ENCODE measurements around the gene ADAMTS9.
A peak's percentile ranks its signal among the peaks of the same experiment; 100 is the strongest.

Gene ADAMTS9

GRCh38 chr3:64627471-64628321, 60.1 kb downstream of the ADAMTS9 start:
- no peak for TF ChIP-seq GATA2 (IDR thresholded peaks at IDR 0.05; ENCODE audit: low read depth, low read length)
- no peak for TF ChIP-seq GATA3 (IDR thresholded peaks at IDR 0.05; ENCODE audit: low read depth, low read length)

GRCh38 chr3:64627042-64627441, 60.8 kb downstream of the ADAMTS9 start:
- TF ChIP-seq GATA3 (IDR thresholded peaks at IDR 0.05; ENCODE audit: low read depth, low read length), result no peak
- no peak for TF ChIP-seq GATA2 (IDR thresholded peaks at IDR 0.05; ENCODE audit: low read depth, low read length)

GRCh38 chr3:64625381-64625780, 62.4 kb downstream of the ADAMTS9 start:
- TF ChIP-seq GATA3 (IDR thresholded peaks at IDR 0.05; ENCODE audit: low read depth, low read length) (no peak), GATA2 (IDR thresholded peaks at IDR 0.05; ENCODE audit: low read depth, low read length) (no peak)

DNA sequence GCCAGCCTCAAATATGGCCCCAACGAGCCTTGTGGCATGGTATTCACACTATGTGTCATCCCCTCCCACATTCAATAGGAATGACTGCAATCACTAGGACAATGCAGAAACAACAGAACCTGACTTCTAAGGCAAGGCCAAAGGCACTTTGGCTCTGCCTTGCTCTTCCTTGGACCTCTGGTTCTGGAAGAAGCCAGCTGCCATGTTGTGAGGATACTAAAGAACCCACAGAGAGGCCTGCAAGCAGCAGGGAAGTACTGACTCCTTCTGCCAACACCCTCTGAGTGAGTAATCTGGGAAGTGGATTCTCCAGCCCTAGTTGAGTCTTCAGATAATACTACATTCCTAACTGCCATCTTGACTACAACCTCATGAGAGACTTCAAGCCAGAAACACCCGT, 64.7 kb downstream of the ADAMTS9 start:
- no peak for TF ChIP-seq GATA2 (IDR thresholded peaks at IDR 0.05; ENCODE audit: low read depth, low read length)
- no peak for TF ChIP-seq GATA3 (IDR thresholded peaks at IDR 0.05; ENCODE audit: low read depth, low read length)

DNA sequence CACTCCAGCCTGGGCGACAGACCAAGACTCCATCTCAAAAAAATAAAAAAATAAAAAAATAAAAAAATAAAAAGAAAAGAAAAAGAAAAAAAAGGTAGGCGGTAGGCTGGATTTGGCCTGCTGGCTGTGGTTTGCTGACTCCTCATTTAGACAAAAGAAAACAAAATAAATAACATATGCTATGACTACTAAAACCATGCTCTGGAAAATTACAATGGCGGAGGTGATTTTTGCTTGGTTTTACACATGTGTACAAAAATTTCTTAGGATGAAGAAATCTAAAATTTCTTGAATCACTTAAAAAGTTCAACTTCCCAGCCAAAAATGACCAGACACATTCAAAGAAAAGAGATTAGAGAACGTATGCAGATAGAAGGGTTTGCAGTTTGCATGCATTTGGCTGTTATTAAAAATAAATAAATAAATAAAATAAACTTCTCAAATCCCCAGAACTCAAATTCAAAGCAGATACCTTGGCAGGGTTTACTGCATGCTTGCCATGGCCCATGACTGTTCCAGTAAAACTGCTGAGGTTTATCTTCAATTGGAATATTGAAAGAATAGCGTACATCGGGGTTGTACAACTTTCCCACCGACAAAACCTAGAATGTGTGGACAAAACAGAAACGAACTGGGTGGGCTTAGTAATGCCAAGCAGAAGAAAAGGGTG, 65.9 kb downstream of the ADAMTS9 start:
- TF ChIP-seq GATA3 (IDR thresholded peaks at IDR 0.05; ENCODE audit: low read depth, low read length) (no peak), GATA2 (IDR thresholded peaks at IDR 0.05; ENCODE audit: low read depth, low read length) (no peak)

- TF ChIP-seq GATA2 (IDR thresholded peaks at IDR 0.05; ENCODE audit: low read depth, low read length) (no peak), GATA3 (IDR thresholded peaks at IDR 0.05; ENCODE audit: low read depth, low read length) (no peak)
Observed at GRCh38 chr3:64621275-64621674, 66.5 kb downstream of the ADAMTS9 start.

GRCh38 chr3:64620020-64620419, 67.8 kb downstream of the ADAMTS9 start:
- TF ChIP-seq GATA2 (IDR thresholded peaks at IDR 0.05; ENCODE audit: low read depth, low read length) (no peak), GATA3 (IDR thresholded peaks at IDR 0.05; ENCODE audit: low read depth, low read length) (no peak)

GRCh38 chr3:64619216-64619615, 68.6 kb downstream of the ADAMTS9 start:
- no peak for TF ChIP-seq GATA2 (IDR thresholded peaks at IDR 0.05; ENCODE audit: low read depth, low read length)
- TF ChIP-seq GATA3 (IDR thresholded peaks at IDR 0.05; ENCODE audit: low read depth, low read length), result no peak

- TF ChIP-seq GATA3 (IDR thresholded peaks at IDR 0.05; ENCODE audit: low read depth, low read length) (no peak), GATA2 (IDR thresholded peaks at IDR 0.05; ENCODE audit: low read depth, low read length) (no peak)
Observed at GRCh38 chr3:64617610-64618009, 70.2 kb downstream of the ADAMTS9 start.

GRCh38 chr3:64616953-64617352, 70.8 kb downstream of the ADAMTS9 start:
- TF ChIP-seq GATA3 (IDR thresholded peaks at IDR 0.05; ENCODE audit: low read depth, low read length), result no peak

DNA sequence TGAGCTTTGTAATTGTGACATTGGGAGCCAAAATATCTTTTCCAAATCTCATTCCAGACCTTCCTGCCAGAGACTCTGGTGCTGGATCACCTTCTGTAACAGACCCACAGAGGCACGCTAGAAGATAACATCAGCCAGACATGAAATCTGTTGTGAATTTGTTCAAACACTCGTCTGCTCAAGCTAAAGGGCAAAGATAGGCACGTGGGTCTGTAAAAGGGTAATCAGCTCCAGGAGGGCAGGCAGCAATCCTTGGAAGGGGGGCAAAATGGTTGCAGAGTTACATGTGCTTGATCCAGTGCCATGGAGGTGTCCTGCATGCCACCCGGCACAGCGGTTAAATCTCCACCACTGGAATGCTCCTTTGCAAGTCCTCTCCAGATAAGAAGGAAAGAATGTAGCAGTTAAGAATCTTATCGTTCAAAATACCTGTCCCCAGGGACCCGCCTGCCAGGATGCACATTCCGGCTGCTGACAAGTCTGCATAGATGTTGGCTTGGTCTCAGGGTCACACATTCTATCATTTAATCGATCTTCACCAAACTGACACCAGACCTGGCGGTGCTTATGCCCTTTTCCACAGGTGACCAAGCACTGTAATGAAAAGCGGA, 74.8 kb downstream of the ADAMTS9 start:
- peak; percentile 99 for TF ChIP-seq GATA2 (IDR thresholded peaks at IDR 0.05; ENCODE audit: low read depth, low read length)
- peak; percentile 99 for TF ChIP-seq GATA3 (IDR thresholded peaks at IDR 0.05; ENCODE audit: low read depth, low read length)

GRCh38 chr3:64612082-64612860, 75.5 kb downstream of the ADAMTS9 start:
- TF ChIP-seq GATA2 (IDR thresholded peaks at IDR 0.05; ENCODE audit: low read depth, low read length) (no peak), GATA3 (IDR thresholded peaks at IDR 0.05; ENCODE audit: low read depth, low read length) (no peak)

GRCh38 chr3:64608741-64609140, 79.1 kb downstream of the ADAMTS9 start:
- TF ChIP-seq GATA2 (IDR thresholded peaks at IDR 0.05; ENCODE audit: low read depth, low read length), result no peak
- no peak for TF ChIP-seq GATA3 (IDR thresholded peaks at IDR 0.05; ENCODE audit: low read depth, low read length)

GRCh38 chr3:64607032-64607551, 80.7 kb downstream of the ADAMTS9 start:
- TF ChIP-seq GATA2 (IDR thresholded peaks at IDR 0.05; ENCODE audit: low read depth, low read length) (no peak), GATA3 (IDR thresholded peaks at IDR 0.05; ENCODE audit: low read depth, low read length) (no peak)

Measured in SH-SY5Y (cell line).